Activated T-cell treated with anti-CD3 and anti-CD28 coated beads, Interleukin-2, amount 50 U/mL, for 48 hours (primary cell): ENCODE results near the gene SNX21.
A peak's percentile ranks its signal among the peaks of the same experiment; 100 is the strongest.

Experiments
- DNase-seq, 2 experiments: peaks; one replicate each; pipeline ENCODE4 v3.0.0-alpha.2; 2020

The SNX21 gene

DNA sequence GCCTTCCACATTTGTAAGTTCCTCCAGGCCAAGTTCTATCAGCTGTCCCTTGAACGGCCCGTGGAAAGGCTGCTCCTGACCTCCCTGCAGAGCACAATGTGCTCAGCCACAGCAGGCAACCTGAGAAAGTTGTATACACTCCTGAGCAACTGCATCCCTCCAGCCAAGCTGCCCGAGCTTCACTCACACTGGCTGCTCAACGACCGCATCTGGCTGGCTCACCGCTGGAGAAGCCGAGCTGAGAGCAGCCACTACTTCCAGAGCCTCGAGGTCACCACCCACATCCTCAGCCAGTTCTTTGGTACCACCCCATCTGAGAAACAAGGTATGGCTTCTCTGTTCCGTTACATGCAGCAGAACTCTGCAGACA is 49.5 kb downstream of the SNX21 start:
- no peak for DNase-seq

DNA sequence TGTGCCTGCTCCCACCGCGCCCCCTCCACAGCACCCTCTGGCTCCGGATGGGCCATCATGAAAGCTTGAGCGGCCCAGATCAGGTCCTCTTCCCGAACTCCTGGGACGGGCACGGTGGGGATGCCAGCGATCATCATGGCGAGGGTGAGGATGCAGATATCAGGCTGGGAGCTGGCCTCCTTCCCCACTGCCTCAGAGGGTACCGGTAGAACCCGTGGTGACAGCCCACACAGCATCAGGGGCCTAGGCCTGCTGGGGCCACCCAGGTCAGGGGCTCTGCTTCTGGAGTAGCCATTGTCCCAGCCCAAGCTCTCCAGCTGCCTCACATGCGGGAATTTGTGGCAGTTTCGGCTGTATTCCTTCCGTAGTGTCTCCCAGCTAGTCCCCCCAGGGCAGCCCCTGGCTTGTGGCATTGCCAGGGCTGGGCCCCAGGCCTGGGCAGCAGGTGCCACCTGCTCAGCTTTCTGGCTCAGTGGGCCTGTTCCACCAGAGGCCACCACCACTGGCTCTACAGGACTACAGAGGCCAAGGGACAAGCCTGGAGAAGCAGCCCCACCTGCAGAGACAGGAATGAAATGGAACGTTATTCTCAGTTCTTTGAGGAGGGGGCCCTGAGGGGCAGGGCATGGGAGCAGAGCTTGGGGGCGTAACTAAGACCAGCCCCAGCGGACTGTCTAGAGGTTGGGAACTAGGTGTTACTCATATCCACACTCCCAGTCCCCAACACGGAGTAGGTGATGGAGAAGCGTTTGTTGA is 53.2 kb downstream of the SNX21 start:
- no peak for DNase-seq

DNA sequence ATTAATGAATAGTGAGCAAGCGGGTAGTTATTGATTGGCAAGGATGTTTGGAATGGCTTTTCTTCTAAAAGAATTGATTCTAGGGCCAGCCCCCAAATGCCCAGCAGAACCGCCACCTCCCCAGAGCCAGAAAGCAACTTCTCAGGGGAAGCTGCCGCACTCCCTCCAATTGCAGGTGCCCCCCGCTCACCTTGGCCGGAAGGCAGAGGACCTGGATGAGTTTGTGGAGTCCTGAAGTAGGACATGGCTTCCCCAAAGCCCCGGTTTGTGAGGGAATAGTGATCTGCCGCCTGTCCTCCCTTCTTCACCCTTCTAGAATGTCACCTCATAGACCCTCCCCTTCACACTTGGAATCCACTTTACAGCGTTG is 53.7 kb downstream of the SNX21 start, which contains the start of gene SPATA25:
SPATA25 (minus strand) TSS at position 277 of the 370 bp plus-strand sequence; CDS start at position 245, 32 bp downstream.
- DNase-seq: no peak

- no peak for DNase-seq
Observed at GRCh38 chr20:45888681-45889080, 55.1 kb downstream of the SNX21 start.

GRCh38 chr20:45890077-45890984 is 56.7 kb downstream of the SNX21 start:
- peak; percentile 72 to 73 for DNase-seq

DNA sequence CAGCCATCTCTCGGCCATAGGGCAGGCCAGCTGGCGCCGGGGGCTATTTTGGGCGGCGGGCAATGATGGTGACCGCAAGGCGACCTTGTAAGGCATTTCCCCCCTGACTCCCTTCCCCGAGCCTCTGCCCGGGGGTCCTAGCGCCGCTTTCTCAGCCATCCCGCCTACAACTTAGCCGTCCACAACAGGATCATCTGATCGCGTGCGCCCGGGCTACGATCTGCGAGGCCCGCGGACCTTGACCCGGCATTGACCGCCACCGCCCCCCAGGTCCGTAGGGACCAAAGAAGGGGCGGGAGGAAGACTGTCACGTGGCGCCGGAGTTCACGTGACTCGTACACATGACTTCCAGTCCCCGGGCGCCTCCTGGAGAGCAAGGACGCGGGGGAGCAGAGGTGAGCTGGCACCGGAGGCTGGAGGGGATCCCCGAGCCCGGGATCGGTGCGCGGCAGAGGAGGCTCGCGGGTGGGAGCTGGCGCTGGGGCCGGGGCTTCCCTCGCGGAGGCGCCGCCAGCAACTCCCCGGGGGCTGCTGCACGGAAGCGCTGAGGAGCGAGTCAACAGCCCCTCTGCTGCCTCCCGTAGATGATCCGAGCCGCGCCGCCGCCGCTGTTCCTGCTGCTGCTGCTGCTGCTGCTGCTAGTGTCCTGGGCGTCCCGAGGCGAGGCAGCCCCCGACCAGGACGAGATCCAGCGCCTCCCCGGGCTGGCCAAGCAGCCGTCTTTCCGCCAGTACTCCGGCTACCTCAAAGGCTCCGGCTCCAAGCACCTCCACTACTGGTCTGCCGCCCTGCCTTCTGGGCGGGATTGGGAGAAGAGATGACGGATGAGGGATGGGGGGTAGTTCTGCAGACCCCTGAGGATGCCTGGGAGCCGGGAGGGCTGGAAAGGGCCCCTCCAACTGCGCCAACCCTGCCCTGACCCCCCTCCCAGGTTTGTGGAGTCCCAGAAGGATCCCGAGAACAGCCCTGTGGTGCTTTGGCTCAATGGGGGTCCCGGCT is 57.7 kb downstream of the SNX21 start, which contains the start of the genes CTSA and NEURL2:
CTSA (plus strand) TSS at position 351 of the 999 bp plus-strand sequence; CDS start at position 585, 234 bp downstream.
NEURL2 (minus strand) TSS at position 224 of the 999 bp plus-strand sequence; CDS start at position 7, 217 bp downstream.
- DNase-seq: peak; percentile 90 to 91

DNA sequence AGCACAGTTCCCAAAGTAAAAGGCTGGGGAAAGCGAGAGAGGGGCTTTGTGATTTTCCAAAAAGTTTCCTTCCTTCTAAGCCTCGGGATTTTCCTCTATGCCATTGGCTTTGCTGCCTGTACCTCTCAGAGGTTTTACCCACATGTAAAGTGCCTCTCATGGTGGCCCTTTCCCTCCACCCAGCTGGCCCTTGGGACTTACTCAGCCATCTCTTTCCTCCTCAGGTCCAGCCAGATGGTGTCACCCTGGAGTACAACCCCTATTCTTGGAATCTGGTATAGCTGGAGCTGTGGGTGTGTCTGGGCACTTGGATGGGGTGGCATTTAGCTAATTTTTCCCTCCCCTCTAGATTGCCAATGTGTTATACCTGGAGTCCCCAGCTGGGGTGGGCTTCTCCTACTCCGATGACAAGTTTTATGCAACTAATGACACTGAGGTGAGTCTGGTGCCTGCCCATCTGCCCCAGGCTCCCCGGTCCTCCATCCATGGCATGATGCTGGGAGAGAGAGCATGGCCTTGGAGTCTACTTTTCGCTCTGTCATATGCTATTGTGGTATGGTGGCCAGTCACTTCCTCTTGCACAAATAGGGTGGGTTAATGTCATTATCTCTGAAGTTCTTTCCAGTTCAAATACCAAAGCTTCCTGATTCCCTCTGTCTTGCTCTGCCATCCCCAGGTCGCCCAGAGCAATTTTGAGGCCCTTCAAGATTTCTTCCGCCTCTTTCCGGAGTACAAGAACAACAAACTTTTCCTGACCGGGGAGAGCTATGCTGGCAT is 58.6 kb downstream of the SNX21 start:
- DNase-seq: no peak
